ENCODE data around the gene IL17A.

The IL17A gene

DNA sequence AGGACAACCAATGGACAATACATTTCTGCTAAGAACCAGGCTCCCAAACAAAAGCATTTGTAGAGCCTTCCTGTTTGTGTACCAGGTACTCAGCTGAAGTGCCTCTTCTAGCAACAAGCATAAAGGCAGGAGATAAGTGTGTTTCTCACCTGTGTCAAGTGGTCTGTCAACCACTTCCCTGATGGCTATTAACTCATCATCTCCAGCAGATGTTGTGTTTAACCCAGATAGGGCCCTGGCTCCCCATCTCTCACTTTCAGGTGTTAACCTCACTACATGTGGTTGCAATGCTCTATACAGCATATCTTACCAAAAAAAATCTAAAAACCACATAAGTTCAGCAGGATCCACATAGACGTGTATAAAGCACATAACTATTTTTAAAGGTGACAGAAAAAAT lies 9.6 kb upstream of the IL17A start:
- H3K79me2 ChIP-seq (ENCODE audit: insufficient read depth, low read length), result no peaks in the 10 kb centered on the region
- no peak overlapping the region for H3K27ac ChIP-seq (ENCODE audit: low read depth, low read length)
- TF ChIP-seq EZH2phosphoT487 (conservative IDR thresholded peaks at IDR 0.05; ENCODE audit: low read length), result no peak
- TF ChIP-seq, protein P1, sequence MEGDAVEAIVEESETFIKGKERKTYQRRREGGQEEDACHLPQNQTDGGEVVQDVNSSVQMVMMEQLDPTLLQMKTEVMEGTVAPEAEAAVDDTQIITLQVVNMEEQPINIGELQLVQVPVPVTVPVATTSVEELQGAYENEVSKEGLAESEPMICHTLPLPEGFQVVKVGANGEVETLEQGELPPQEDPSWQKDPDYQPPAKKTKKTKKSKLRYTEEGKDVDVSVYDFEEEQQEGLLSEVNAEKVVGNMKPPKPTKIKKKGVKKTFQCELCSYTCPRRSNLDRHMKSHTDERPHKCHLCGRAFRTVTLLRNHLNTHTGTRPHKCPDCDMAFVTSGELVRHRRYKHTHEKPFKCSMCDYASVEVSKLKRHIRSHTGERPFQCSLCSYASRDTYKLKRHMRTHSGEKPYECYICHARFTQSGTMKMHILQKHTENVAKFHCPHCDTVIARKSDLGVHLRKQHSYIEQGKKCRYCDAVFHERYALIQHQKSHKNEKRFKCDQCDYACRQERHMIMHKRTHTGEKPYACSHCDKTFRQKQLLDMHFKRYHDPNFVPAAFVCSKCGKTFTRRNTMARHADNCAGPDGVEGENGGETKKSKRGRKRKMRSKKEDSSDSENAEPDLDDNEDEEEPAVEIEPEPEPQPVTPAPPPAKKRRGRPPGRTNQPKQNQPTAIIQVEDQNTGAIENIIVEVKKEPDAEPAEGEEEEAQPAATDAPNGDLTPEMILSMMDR (IDR thresholded peaks at IDR 0.05; ENCODE audit: insufficient read depth, low read length, poor library complexity, severe bottlenecking), result no peak
- no peaks in the 10 kb centered on the region for H3K36me3 ChIP-seq (ENCODE audit: low read length)
- no peak overlapping the region for H3K9ac ChIP-seq (ENCODE audit: low read length)
- no peak overlapping the region for H3K4me2 ChIP-seq (ENCODE audit: low read depth, low read length, poor library complexity, severe bottlenecking)
- H3F3A ChIP-seq (ENCODE audit: insufficient read depth), result no peaks in the 10 kb centered on the region
- no peaks in the 10 kb centered on the region for H3K9me3 ChIP-seq (ENCODE audit: insufficient read depth, low read length)
- H2AFZ ChIP-seq (ENCODE audit: low read depth, low read length, severe bottlenecking), result no peak overlapping the region
- H4K20me1 ChIP-seq (ENCODE audit: low read depth, low read length), result no peaks in the 10 kb centered on the region
- no peaks in the 10 kb centered on the region; the same call in 1 of the 2 replicates for H3K27me3 ChIP-seq (ENCODE audit: low read length)
- no peak overlapping the region for H3K4me3 ChIP-seq (ENCODE audit: insufficient read depth, low read length, poor library complexity, severe bottlenecking)
- no peaks in the 10 kb centered on the region for H3K9me2 ChIP-seq (replicated peaks; ENCODE audit: insufficient read depth, low read length)

GRCh38 chr6:52177961-52178360 lies 8.2 kb upstream of the IL17A start:
- Histone ChIP-seq H3K79me2 (ENCODE audit: insufficient read depth, low read length) (no peaks in the 10 kb centered on the region), H3K4me2 (ENCODE audit: low read depth, low read length, poor library complexity, severe bottlenecking) (no peak overlapping the region), H3K27ac (ENCODE audit: low read depth, low read length) (no peak overlapping the region), H3F3A (ENCODE audit: insufficient read depth) (no peaks in the 10 kb centered on the region), H2AFZ (ENCODE audit: low read depth, low read length, severe bottlenecking) (no peak overlapping the region), H3K4me3 (ENCODE audit: insufficient read depth, low read length, poor library complexity, severe bottlenecking) (no peak overlapping the region), H3K9me3 (ENCODE audit: insufficient read depth, low read length) (no peaks in the 10 kb centered on the region), H4K20me1 (ENCODE audit: low read depth, low read length) (no peaks in the 10 kb centered on the region), H3K27me3 (ENCODE audit: low read length) (no peaks in the 10 kb centered on the region; the same call in 1 of the 2 replicates), H3K36me3 (ENCODE audit: low read length) (no peaks in the 10 kb centered on the region), H3K9ac (ENCODE audit: low read length) (no peak overlapping the region), H3K9me2 (replicated peaks; ENCODE audit: insufficient read depth, low read length) (no peaks in the 10 kb centered on the region)
- TF ChIP-seq EZH2phosphoT487 (conservative IDR thresholded peaks at IDR 0.05; ENCODE audit: low read length), result no peak
- TF ChIP-seq, protein P1 (IDR thresholded peaks at IDR 0.05; ENCODE audit: insufficient read depth, low read length, poor library complexity, severe bottlenecking), result no peak

- H3K79me2 ChIP-seq (ENCODE audit: insufficient read depth, low read length), result no peaks in the 10 kb centered on the region
- no peaks in the 10 kb centered on the region for H4K20me1 ChIP-seq (ENCODE audit: low read depth, low read length)
- H3K36me3 ChIP-seq (ENCODE audit: low read length), result no peaks in the 10 kb centered on the region
- no peak overlapping the region for H3K4me2 ChIP-seq (ENCODE audit: low read depth, low read length, poor library complexity, severe bottlenecking)
- H3K27me3 ChIP-seq (ENCODE audit: low read length), result no peaks in the 10 kb centered on the region
- no peak for TF ChIP-seq EZH2phosphoT487 (conservative IDR thresholded peaks at IDR 0.05; ENCODE audit: low read length)
- TF ChIP-seq, protein P1 (IDR thresholded peaks at IDR 0.05; ENCODE audit: insufficient read depth, low read length, poor library complexity, severe bottlenecking), result no peak
- no peak overlapping the region for H3K4me3 ChIP-seq (ENCODE audit: insufficient read depth, low read length, poor library complexity, severe bottlenecking)
- no peak overlapping the region for H3K27ac ChIP-seq (ENCODE audit: low read depth, low read length)
- no peak overlapping the region for H2AFZ ChIP-seq (ENCODE audit: low read depth, low read length, severe bottlenecking)
- no peak overlapping the region for H3K9ac ChIP-seq (ENCODE audit: low read length)
- H3F3A ChIP-seq (ENCODE audit: insufficient read depth), result no peaks in the 10 kb centered on the region
- no peaks in the 10 kb centered on the region for H3K9me2 ChIP-seq (replicated peaks; ENCODE audit: insufficient read depth, low read length)
- no peaks in the 10 kb centered on the region for H3K9me3 ChIP-seq (ENCODE audit: insufficient read depth, low read length)
Measured at GRCh38 chr6:52180787-52181558, 5.2 kb upstream of the IL17A start.
